Measurements from ENCODE around the gene CORO2B. TPM values are rescaled to one million over a fixed set of nuclear protein-coding genes. Genes with fewer than 3 reads are reported as not detected.
A peak's percentile ranks its signal among the peaks of the same experiment; 100 is the strongest.

The CORO2B gene
- total RNA-seq, 1 donor from 2014 or later = 21.3 TPM

GRCh38 chr15:68582236-68582635 is 3.4 kb downstream of the CORO2B start:
- Mint-ChIP-seq H3K36me3 (ENCODE audit: low read depth) (no peaks in the 10 kb centered on the region), H3K4me3 (peak overlapping the region; percentile 74), H3K27ac (ENCODE audit: unreplicated experiment) (no peak overlapping the region), H3K27me3 (ENCODE audit: low read depth) (peaks cover 3% of the 10 kb centered on the region), H3K4me1 (peaks cover 50% of the 10 kb centered on the region), H3K9me3 (no peaks in the 10 kb centered on the region)
- no peak for DNase-seq (ENCODE audit: low read depth, low spot score)
- TF ChIP-seq CTCF (conservative IDR thresholded peaks at IDR 0.05) = no peak

- DNase-seq (ENCODE audit: low read depth, low spot score) = no peak
These were observed 4.1 kb downstream of the CORO2B start for GRCh38 chr15:68582864-68583263.

GRCh38 chr15:68583321-68583720 is 4.5 kb downstream of the CORO2B start:
- H3K4me3 Mint-ChIP-seq = peak overlapping the region; percentile 19

More at GRCh38 chr15:68582864-68583263, 4.1 kb downstream of the CORO2B start:
- peak overlapping the region; percentile 74 for H3K4me3 Mint-ChIP-seq
- peaks cover 1% of the 10 kb centered on the region for H3K27me3 Mint-ChIP-seq (ENCODE audit: low read depth)
- H3K36me3 Mint-ChIP-seq (ENCODE audit: low read depth) = no peaks in the 10 kb centered on the region
- H3K27ac Mint-ChIP-seq (ENCODE audit: unreplicated experiment) = no peak overlapping the region
- no peak for TF ChIP-seq CTCF (conservative IDR thresholded peaks at IDR 0.05)
- peaks cover 48% of the 10 kb centered on the region for H3K4me1 Mint-ChIP-seq
- no peaks in the 10 kb centered on the region for H3K9me3 Mint-ChIP-seq

GRCh38 chr15:68583936-68584755 is 5.4 kb downstream of the CORO2B start:
- no peaks in the 10 kb centered on the region for H3K36me3 Mint-ChIP-seq (ENCODE audit: low read depth)
- H3K9me3 Mint-ChIP-seq = no peaks in the 10 kb centered on the region
- H3K4me1 Mint-ChIP-seq = peaks cover 55% of the 10 kb centered on the region
- no peak overlapping the region for H3K27ac Mint-ChIP-seq (ENCODE audit: unreplicated experiment)
- no peak overlapping the region for H3K4me3 Mint-ChIP-seq
- no peak for DNase-seq (ENCODE audit: low read depth, low spot score)
- no peak for TF ChIP-seq CTCF (conservative IDR thresholded peaks at IDR 0.05)
- H3K27me3 Mint-ChIP-seq (ENCODE audit: low read depth) = no peaks in the 10 kb centered on the region

More at GRCh38 chr15:68583321-68583720, 4.5 kb downstream of the CORO2B start:
- peak overlapping the region; percentile 67 for H3K27ac Mint-ChIP-seq (ENCODE audit: unreplicated experiment)
- TF ChIP-seq CTCF (conservative IDR thresholded peaks at IDR 0.05) = no peak
- H3K36me3 Mint-ChIP-seq (ENCODE audit: low read depth) = no peaks in the 10 kb centered on the region
- DNase-seq (ENCODE audit: low read depth, low spot score) = no peak
- no peaks in the 10 kb centered on the region for H3K27me3 Mint-ChIP-seq (ENCODE audit: low read depth)
- H3K9me3 Mint-ChIP-seq = no peaks in the 10 kb centered on the region
- H3K4me1 Mint-ChIP-seq = peaks cover 49% of the 10 kb centered on the region

DNA sequence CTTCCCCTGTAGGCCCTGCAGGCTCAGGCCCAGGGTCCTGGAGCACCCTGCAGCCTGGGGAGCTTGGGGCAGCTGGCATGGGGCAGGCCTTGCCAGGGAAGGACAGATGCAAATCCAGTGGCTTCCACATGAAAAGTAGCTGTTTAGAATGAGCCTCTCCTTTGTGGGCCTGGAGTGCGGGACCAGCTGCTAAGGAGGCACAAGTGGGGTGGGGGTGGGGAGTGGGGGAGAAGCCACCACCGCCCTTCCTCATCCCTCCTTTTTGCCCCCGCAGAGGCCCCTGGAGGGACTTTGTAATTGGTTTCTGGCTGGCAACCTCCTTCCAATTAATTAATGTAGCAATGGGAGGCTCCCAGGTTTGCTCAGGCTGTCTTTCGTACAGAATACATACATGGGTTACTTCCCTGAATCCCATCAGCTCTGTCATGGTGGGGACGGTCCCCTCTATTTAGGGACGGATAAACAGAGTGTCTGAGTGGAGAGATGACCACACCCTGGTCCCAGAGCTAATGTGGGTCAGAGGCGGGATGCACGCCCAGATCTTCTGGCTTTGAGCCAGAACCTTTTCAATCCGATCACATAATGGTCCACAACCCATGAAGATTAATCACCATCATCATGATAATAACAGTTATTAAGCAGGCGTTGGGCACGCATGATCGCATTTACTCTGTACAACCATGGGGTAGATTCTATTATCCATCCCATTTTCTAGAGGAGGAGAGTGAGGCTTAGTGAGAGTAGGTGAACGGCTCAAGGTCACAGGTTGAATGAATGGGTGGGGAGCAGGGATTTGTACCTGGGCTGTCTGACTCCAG is 6.2 kb downstream of the CORO2B start:
- DNase-seq (ENCODE audit: low read depth, low spot score) = no peak
- no peaks in the 10 kb centered on the region for H3K9me3 Mint-ChIP-seq
- no peak for TF ChIP-seq CTCF (conservative IDR thresholded peaks at IDR 0.05)
- H3K27me3 Mint-ChIP-seq (ENCODE audit: low read depth) = no peaks in the 10 kb centered on the region
- peak overlapping the region; percentile 73 for H3K27ac Mint-ChIP-seq (ENCODE audit: unreplicated experiment)
- no peaks in the 10 kb centered on the region for H3K36me3 Mint-ChIP-seq (ENCODE audit: low read depth)
- H3K4me3 Mint-ChIP-seq = peak overlapping the region; percentile 61
- H3K4me1 Mint-ChIP-seq = peaks cover 54% of the 10 kb centered on the region

Measured in neural crest cell (in vitro differentiated cells).